GM12872 (cell line): Measurements from ENCODE around the gene KRT38.

Experiments used
- CTCF ChIP-seq: IDR thresholded peaks from 3 replicates; pipeline ENCODE4 v1.5.1; 2011; ENCODE audit warnings: low read depth, mild to moderate bottlenecking, low read length, moderate library complexity; ENCODE audit not compliant: insufficient read depth

KRT38 gene

GRCh38 chr17:41457676-41458075, 16.9 kb upstream of the KRT38 start:
- TF ChIP-seq CTCF, result no peak

GRCh38 chr17:41456204-41456603, 15.4 kb upstream of the KRT38 start:
- TF ChIP-seq CTCF, result no peak

- no peak for TF ChIP-seq CTCF
Observed at GRCh38 chr17:41455236-41455635, 14.5 kb upstream of the KRT38 start.

- no peak for TF ChIP-seq CTCF
Observed at GRCh38 chr17:41453066-41453465, 12.3 kb upstream of the KRT38 start.

- no peak for TF ChIP-seq CTCF
Observed at GRCh38 chr17:41452281-41452680, 11.5 kb upstream of the KRT38 start.

GRCh38 chr17:41451154-41451728, 10.5 kb upstream of the KRT38 start:
- TF ChIP-seq CTCF, result no peak

GRCh38 chr17:41449008-41449407, 8.2 kb upstream of the KRT38 start:
- TF ChIP-seq CTCF, result no peak
